ENCODE results near the gene SLC16A6. TPM values are rescaled to one million over a fixed set of nuclear protein-coding genes. Genes with fewer than 3 reads are reported as not detected.

SLC16A6 gene
- total RNA-seq, 1 donor from 2014 or later = 2.7 TPM

Other genes starting within 250 kb of the SLC16A6 start
- 43.2 TPM for gene AMZ2, start 43.1 kb downstream of the SLC16A6 start, total RNA-seq
- gene ARSG, start 368 bp upstream of the SLC16A6 start, total RNA-seq = 21.3 TPM
- 74.3 TPM for gene WIPI1, start 166.4 kb upstream of the SLC16A6 start, total RNA-seq
- 578 TPM for gene PRKAR1A, start 221.3 kb upstream of the SLC16A6 start, total RNA-seq

Data from tongue (tissue), 1 donor.